Measurements from ENCODE around the gene AADACL4. TPM values are rescaled to one million over a fixed set of nuclear protein-coding genes. Genes with fewer than 3 reads are reported as not detected.

Gene AADACL4
- total and polyA plus RNA-seq, 2 of the 8 experiments (the other 6 are each of a cell fraction or from before 2014, with no cell fraction given) = 0.08 TPM; not detected in 1

DNA sequence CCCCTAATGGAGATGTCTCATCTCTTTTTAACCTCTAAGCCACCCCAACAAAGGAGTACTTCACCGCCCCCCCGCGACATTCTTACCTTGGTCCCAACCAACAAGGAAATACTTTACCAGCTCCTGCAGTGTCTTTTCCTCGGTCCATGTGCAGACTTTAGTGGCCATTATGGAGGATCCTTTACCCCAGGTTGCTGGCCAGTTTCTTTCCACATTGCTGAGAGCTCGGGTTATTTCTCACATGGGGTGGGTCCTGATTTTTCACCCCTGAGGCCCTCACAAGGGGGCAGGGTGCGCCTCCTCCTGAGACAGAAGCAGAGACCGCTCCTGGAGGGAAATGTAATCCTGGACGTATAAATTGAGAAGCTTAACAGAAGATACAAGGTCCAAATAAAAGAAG lies 69.0 kb downstream of the AADACL4 start:
- no peak overlapping the region for H3K23ac ChIP-seq (ENCODE audit: insufficient read length)
- H3K4me2 ChIP-seq (ENCODE audit: insufficient read depth in 1 of 2, low read depth in 2 of 2, low read length in 2 of 2) = no peak overlapping the region
- H3K14ac ChIP-seq (ENCODE audit: insufficient read length) = no peak overlapping the region
- no peak overlapping the region; the same call in 1 of the 2 replicates for H4K8ac ChIP-seq (ENCODE audit: extremely low read depth, insufficient read depth, low read length)
- no peak overlapping the region for H2AK5ac ChIP-seq (ENCODE audit: low read depth, low read length)
- FAIRE-seq = no peak
- H3K27ac ChIP-seq (ENCODE audit: low read depth, low read length) = no peak overlapping the region
- peak overlapping the region; percentile 77 for H4K91ac ChIP-seq (replicated peaks; ENCODE audit: insufficient read length, low read length)
- H3K27me3 ChIP-seq (replicated peaks in 1 of 4; ENCODE audit: control insufficient read depth in 3 of 4, extremely low read depth in 1 of 4, insufficient read depth in 3 of 4, low read length in 3 of 4) = no peaks in the 10 kb centered on the region
- peak overlapping the region; percentile 89; the same call in 1 of the 2 replicates for H2BK5ac ChIP-seq (ENCODE audit: low read depth, low read length)
- no peaks in the 10 kb centered on the region for H3K9me3 ChIP-seq (ENCODE audit: insufficient read depth in 2 of 2, low read depth in 1 of 2, low read length in 1 of 2)
- peak overlapping the region; percentile 15; the same call in 1 of the 2 replicates for H2BK20ac ChIP-seq (ENCODE audit: low read length)
- H3K79me2 ChIP-seq (ENCODE audit: control insufficient read depth in 1 of 2, insufficient read depth in 2 of 2, low read length in 2 of 2) = no peaks in the 10 kb centered on the region
- peaks cover 9 to 33% (median 25%) of the 10 kb centered on the region in 4 experiments for H3K4me1 ChIP-seq (replicated peaks in 1 of 4; ENCODE audit: control insufficient read depth in 3 of 4, insufficient read depth in 4 of 4, low read length in 3 of 4)
- H3K4ac ChIP-seq (replicated peaks; ENCODE audit: insufficient read length, low read depth, low read length) = no peak overlapping the region
- H2AFZ ChIP-seq (ENCODE audit: low read length) = no peak overlapping the region
- no peak overlapping the region for H3K56ac ChIP-seq (replicated peaks; ENCODE audit: insufficient read length, low read depth, low read length)
- no peaks in the 10 kb centered on the region for H4K20me1 ChIP-seq (replicated peaks in 1 of 2; ENCODE audit: control insufficient read depth in 1 of 2, insufficient read depth in 2 of 2, low read length in 2 of 2)
- WGBS, 2 experiments (ENCODE audit: extremely low coverage in 1 of 2, insufficient coverage in 1 of 2, insufficient read length in 1 of 2, insufficient replicate concordance in 2 of 2, low coverage in 1 of 2, low lambda C conversion rate in 2 of 2, missing lambda C conversion rate in 1 of 2) = 82% methylated on average over 8 of the region's 8 CpGs; no CpG with 5 or more reads in 1 of the 2 experiments
- H3K79me1 ChIP-seq (ENCODE audit: low read depth, low read length) = no peaks in the 10 kb centered on the region
- H2BK12ac ChIP-seq (ENCODE audit: low read depth, low read length) = 0 out of 2 replicates have a peak overlapping the region, but pooled peaks have one; percentile 30
- H4K5ac ChIP-seq (ENCODE audit: insufficient read length, low read depth, low read length) = no peak overlapping the region
- ChIA-PET POLR2A (ENCODE audit: partially characterized antibody) (interaction anchor here (0.7 to 1.3 kb wide), 2 partner anchors 11 to 61 kb away, joined by 3 read pairs; no protein-coding TSS in a partner anchor), CTCF (ENCODE audit: partially characterized antibody) (interaction anchor here (0.9 to 1.2 kb wide), 2 partner anchors 54 to 112 kb away, joined by 3 read pairs; no protein-coding TSS in a partner anchor)
- no peak overlapping the region for H3K9ac ChIP-seq (replicated peaks in 1 of 4; ENCODE audit: extremely low read depth in 1 of 4, low read depth in 3 of 4, low read length in 3 of 4)
- DNase-seq (ENCODE audit: low read depth in 1 of 2, low spot score in 2 of 2) = no peak
- peak overlapping the region; percentile 75 for H2BK120ac ChIP-seq (replicated peaks; ENCODE audit: low read depth, low read length)
- no peak overlapping the region for H3K4me3 ChIP-seq (ENCODE audit: extremely low read depth in 1 of 4, insufficient read depth in 2 of 4, low read depth in 3 of 4, low read length in 4 of 4)
- peaks cover 3% of the 10 kb centered on the region; the same call in 1 of the 2 replicates for H3K23me2 ChIP-seq (ENCODE audit: low read depth, low read length)
- H3K36me3 ChIP-seq (ENCODE audit: control insufficient read depth in 2 of 4, insufficient read depth in 4 of 4, low read length in 3 of 4) = no peaks in the 10 kb centered on the region
- no peak overlapping the region for H2BK15ac ChIP-seq (ENCODE audit: low read length)
- peak overlapping the region; percentile 55; the same call in 1 of the 2 replicates for H3K18ac ChIP-seq (ENCODE audit: extremely low read depth, low read length)
- TF ChIP-seq RFX5 (IDR thresholded peaks at IDR 0.05; ENCODE audit: borderline replicate concordance, low read depth, low read length) (no peak), TAF1 (IDR thresholded peaks at IDR 0.05; ENCODE audit: low read depth, low read length) (no peak), EP300 (IDR thresholded peaks at IDR 0.05; ENCODE audit: borderline replicate concordance in 1 of 2, low read depth in 2 of 2, low read length in 2 of 2) (no peak), CHD1 (IDR thresholded peaks at IDR 0.05; ENCODE audit: low read depth, low read length) (no peak), SIRT6 (IDR thresholded peaks at IDR 0.05; ENCODE audit: low read length) (no peak), CTCF (IDR thresholded peaks at IDR 0.05; ENCODE audit: control extremely low read depth in 1 of 3, insufficient read depth in 1 of 3, low read depth in 1 of 3, low read length in 3 of 3) (no peak), POLR2A (IDR thresholded peaks at IDR 0.05; ENCODE audit: control extremely low read depth in 1 of 2, low read depth in 2 of 2, low read length in 2 of 2) (no peak), GTF2F1 (IDR thresholded peaks at IDR 0.05; ENCODE audit: borderline replicate concordance, low read depth, low read length) (no peak), TEAD4 (IDR thresholded peaks at IDR 0.05; ENCODE audit: low read depth, low read length) (no peak), RAD21 (IDR thresholded peaks at IDR 0.05 in 1 of 2, conservative IDR thresholded peaks at IDR 0.05 in 1 of 2; ENCODE audit: low read depth in 2 of 2, low read length in 2 of 2) (no peak), SAP30 (IDR thresholded peaks at IDR 0.05; ENCODE audit: insufficient read depth, insufficient replicate concordance, low read length) (no peak)

All from H1 (cell line).